Testis (tissue), 3 donors: ENCODE data around the gene FAM3C. TPM values are rescaled to one million over a fixed set of nuclear protein-coding genes. Genes with fewer than 3 reads are reported as not detected.

Experiments
- DNase-seq: peaks from one replicate; pipeline ENCODE4 v3.0.0-alpha.2; 2019
- H3K27ac ChIP-seq, 2 donors: fragments of 200-600 bp; sonication (generic); one replicate each; pipeline ENCODE4 v1.5.1; 2019
- H3K27me3 ChIP-seq: fragments of 200-600 bp; sonication (generic); one replicate; pipeline ENCODE4 v1.5.1; 2019
- H3K36me3 ChIP-seq: fragments of 200-600 bp; sonication (generic); one replicate; pipeline ENCODE4 v1.5.1; 2017; ENCODE audit warnings: low read depth; ENCODE audit errors: missing control alignments
- H3K4me1 ChIP-seq: fragments of 200-600 bp; sonication (generic); one replicate; pipeline ENCODE4 v1.5.1; 2019
- H3K4me3 ChIP-seq, 2 donors: fragments of 200-600 bp; sonication (generic); one replicate each; pipeline ENCODE4 v1.5.1; 2017 to 2019
- H3K9me3 ChIP-seq: fragments of 200-600 bp; sonication (generic); one replicate; pipeline ENCODE4 v1.5.1; 2017
- POLR2A ChIP-seq: fragments of 450-650 bp; IDR thresholded peaks from one replicate; pipeline ENCODE4 v1.6.1; 2017; ENCODE audit warnings: antibody characterized with exemption, mild to moderate bottlenecking, moderate library complexity
- WGBS, 2 donors: methylation state at CpG; one replicate each; pipeline ENCODE4 v1.1.5; 2018; 5-methylcytosine and 5-hydroxymethylcytosine counted together
- intact Hi-C: fragments of 100-400 bp; cut with DNase I; formaldehyde crosslinking; loops from one replicate; pipeline ENCODE4 v1.15.1; 2023; ENCODE audit warnings: low total_unique reads
- polyA plus RNA-seq: library from polyadenylated mRNA; stranded (reverse); fragments of 350-450 nt; fragmentation: Illumina TruSeq; extraction: RNeasy Lipid Tissue Mini Kit (QIAGEN cat#74804); gene quantifications from one replicate; pipeline ENCODE4 v1.2.3, GENCODE V29; 2014; ENCODE audit warnings: low read depth, low replicate concordance; ENCODE audit not compliant: insufficient read depth
- total RNA-seq, 2 donors: library from RNA; depleted of rRNA; stranded (reverse); fragments of >200 nt; gene quantifications; one replicate each; pipeline ENCODE4 v1.2.3, GENCODE V29; 2016
- TF ChIP-seq, protein P1 (sequence below), 3 experiments: fragments of 450-650 bp in 2 of 3; fragments of 200-600 bp in 1 of 3; sonication (generic) in 1 of 3; IDR thresholded peaks; one replicate each; pipeline ENCODE4 v1.5.1; 2016 to 2019; ENCODE audit warnings: antibody characterized with exemption in 3 of 3, mild to moderate bottlenecking in 2 of 3, moderate library complexity in 1 of 3

The FAM3C gene
- total and polyA plus RNA-seq, 3 donors from 2014 or later = 31.8 to 50.7 (median 35.9) TPM

DNA sequence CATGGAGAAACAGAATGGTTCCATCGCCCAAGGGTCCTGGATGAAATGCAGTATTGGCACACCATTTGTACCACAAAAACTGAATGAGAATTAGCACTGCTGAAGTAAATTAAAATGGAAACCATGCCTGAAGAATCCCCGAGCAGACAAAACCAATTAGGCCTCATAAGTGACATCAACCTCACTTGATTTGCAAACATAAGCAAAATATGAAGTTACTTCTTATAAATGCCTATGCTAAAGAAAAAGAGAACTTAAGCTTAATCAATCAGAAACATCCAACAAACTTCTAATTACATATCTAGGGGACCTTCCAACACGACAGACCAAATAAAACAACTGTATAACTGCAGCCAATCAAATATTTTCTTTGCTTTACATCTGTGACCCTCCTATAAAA lies 4.4 kb downstream of the FAM3C start:
- no peak for TF ChIP-seq POLR2A
- TF ChIP-seq, protein P1, sequence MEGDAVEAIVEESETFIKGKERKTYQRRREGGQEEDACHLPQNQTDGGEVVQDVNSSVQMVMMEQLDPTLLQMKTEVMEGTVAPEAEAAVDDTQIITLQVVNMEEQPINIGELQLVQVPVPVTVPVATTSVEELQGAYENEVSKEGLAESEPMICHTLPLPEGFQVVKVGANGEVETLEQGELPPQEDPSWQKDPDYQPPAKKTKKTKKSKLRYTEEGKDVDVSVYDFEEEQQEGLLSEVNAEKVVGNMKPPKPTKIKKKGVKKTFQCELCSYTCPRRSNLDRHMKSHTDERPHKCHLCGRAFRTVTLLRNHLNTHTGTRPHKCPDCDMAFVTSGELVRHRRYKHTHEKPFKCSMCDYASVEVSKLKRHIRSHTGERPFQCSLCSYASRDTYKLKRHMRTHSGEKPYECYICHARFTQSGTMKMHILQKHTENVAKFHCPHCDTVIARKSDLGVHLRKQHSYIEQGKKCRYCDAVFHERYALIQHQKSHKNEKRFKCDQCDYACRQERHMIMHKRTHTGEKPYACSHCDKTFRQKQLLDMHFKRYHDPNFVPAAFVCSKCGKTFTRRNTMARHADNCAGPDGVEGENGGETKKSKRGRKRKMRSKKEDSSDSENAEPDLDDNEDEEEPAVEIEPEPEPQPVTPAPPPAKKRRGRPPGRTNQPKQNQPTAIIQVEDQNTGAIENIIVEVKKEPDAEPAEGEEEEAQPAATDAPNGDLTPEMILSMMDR (IDR thresholded peaks at IDR 0.05) = no peak
- Histone ChIP-seq H3K36me3 (no peaks in the 10 kb centered on the region), H3K27ac (no peak overlapping the region), H3K4me1 (no peaks in the 10 kb centered on the region), H3K9me3 (no peaks in the 10 kb centered on the region), H3K4me3 (no peak overlapping the region), H3K27me3 (no peaks in the 10 kb centered on the region)
- DNase-seq = no peak
- 62 to 75% methylated on average over 3 of the region's 3 CpGs for WGBS, 2 donors
- intact Hi-C loops = no loop called here

- Histone ChIP-seq H3K4me3 (no peak overlapping the region), H3K4me1 (no peaks in the 10 kb centered on the region), H3K27ac (no peak overlapping the region), H3K9me3 (no peaks in the 10 kb centered on the region), H3K36me3 (no peaks in the 10 kb centered on the region), H3K27me3 (no peaks in the 10 kb centered on the region)
- no peak for TF ChIP-seq POLR2A
- TF ChIP-seq, protein P1 (IDR thresholded peaks at IDR 0.05) = no peak
- intact Hi-C loops = no loop called here
- no peak for DNase-seq
- WGBS, 2 donors = 65 to 73% methylated on average over 2 of the region's 2 CpGs
Observed at GRCh38 chr7:121390617-121391016, 5.5 kb downstream of the FAM3C start.

DNA sequence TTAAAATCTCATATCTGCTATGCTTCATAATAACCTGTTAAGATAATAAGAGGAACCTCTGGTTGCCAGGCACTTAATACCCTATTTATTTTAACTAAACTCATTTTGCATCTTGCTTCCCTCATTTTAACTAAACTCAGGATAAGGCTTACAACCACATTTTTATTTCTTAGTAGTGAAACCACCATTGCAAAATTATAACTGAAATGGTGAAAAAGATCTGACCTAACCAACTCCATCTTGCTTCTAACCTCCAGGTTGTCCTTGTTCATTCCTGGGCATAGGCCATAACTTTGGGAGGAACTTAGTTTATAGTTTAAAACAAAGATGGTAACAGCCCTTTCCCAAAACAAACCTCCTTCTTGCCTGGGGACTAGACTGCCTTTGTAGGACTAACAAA lies 6.0 kb downstream of the FAM3C start:
- H3K27ac ChIP-seq = no peak overlapping the region
- no peak overlapping the region for H3K4me3 ChIP-seq
- no peaks in the 10 kb centered on the region for H3K27me3 ChIP-seq
- no peaks in the 10 kb centered on the region for H3K4me1 ChIP-seq
- intact Hi-C loops = no loop called here
- H3K9me3 ChIP-seq = no peaks in the 10 kb centered on the region
- TF ChIP-seq, protein P1 (IDR thresholded peaks at IDR 0.05) = no peak
- TF ChIP-seq POLR2A = no peak
- no peak for DNase-seq
- H3K36me3 ChIP-seq = no peaks in the 10 kb centered on the region

- Histone ChIP-seq H3K4me3 (no peak overlapping the region), H3K36me3 (no peaks in the 10 kb centered on the region), H3K4me1 (no peaks in the 10 kb centered on the region), H3K9me3 (no peaks in the 10 kb centered on the region), H3K27ac (no peak overlapping the region), H3K27me3 (no peaks in the 10 kb centered on the region)
- no peak for TF ChIP-seq POLR2A
- TF ChIP-seq, protein P1 (IDR thresholded peaks at IDR 0.05) = no peak
- 86 to 94% methylated on average over 1 of the region's 1 CpG for WGBS, 2 donors
- intact Hi-C loops = no loop called here
- DNase-seq = no peak
Observed at GRCh38 chr7:121388950-121389349, 7.2 kb downstream of the FAM3C start.

DNA sequence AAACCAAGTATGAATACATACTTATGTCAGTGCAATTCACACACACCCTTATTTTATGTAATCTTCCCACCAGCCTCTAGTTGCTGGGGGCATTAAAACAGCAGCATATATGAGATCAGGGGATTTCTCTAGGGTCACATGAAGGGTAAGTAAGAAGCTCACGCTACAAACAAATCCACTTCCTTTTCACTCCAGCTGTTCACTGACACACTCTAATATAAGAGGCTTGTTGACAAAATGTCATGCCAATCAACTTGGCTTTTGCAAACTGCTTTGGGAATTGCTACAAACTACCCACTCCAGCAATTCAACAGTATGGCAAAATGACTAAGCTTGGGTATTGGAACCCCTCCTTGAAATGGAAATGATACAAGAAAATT lies 10.3 kb downstream of the FAM3C start:
- Histone ChIP-seq H3K9me3 (no peaks in the 10 kb centered on the region), H3K4me1 (no peaks in the 10 kb centered on the region), H3K27me3 (no peaks in the 10 kb centered on the region), H3K36me3 (no peaks in the 10 kb centered on the region), H3K27ac (no peak overlapping the region), H3K4me3 (no peak overlapping the region)
- intact Hi-C loops = no loop called here
- DNase-seq = no peak
- 71 to 78% methylated on average over 1 of the region's 1 CpG for WGBS, 2 donors
- TF ChIP-seq, protein P1 (IDR thresholded peaks at IDR 0.05) = no peak
